ENCODE data around the gene AUTS2.

- TF ChIP-seq ZNF274 (IDR thresholded peaks at IDR 0.05; ENCODE audit: low read depth, low read length) (no peak), YY1 (IDR thresholded peaks at IDR 0.05; ENCODE audit: insufficient read depth, insufficient read length) (no peak)
Observed at GRCh38 chr7:70389531-70390151, 791.4 kb downstream of the AUTS2 start.
